HG02571 (cell line): Measurements from ENCODE around the gene CHMP5.

ENCODE experiments used
- ATAC-seq: cut with Tn5 transposase; IDR thresholded peaks from one replicate; pipeline ENCODE4 v1.9.1; 2021; ENCODE audit warnings: mild to moderate bottlenecking, moderate library complexity; ENCODE audit not compliant: unreplicated experiment

The CHMP5 gene

GRCh38 chr9:33273266-33273971 is 8.6 kb downstream of the CHMP5 start:
- ATAC-seq: no peak

GRCh38 chr9:33273972-33274328 is 9.1 kb downstream of the CHMP5 start:
- no peak for ATAC-seq

GRCh38 chr9:33277484-33277883 is 12.6 kb downstream of the CHMP5 start:
- ATAC-seq: no peak

GRCh38 chr9:33285502-33285901 is 20.7 kb downstream of the CHMP5 start:
- no peak for ATAC-seq

- no peak for ATAC-seq
Measured at GRCh38 chr9:33287087-33287490, 22.2 kb downstream of the CHMP5 start.

GRCh38 chr9:33288235-33288634 is 23.4 kb downstream of the CHMP5 start:
- ATAC-seq: no peak

- no peak for ATAC-seq
Measured at GRCh38 chr9:33288828-33289483, 24.1 kb downstream of the CHMP5 start.

- ATAC-seq: no peak
Measured at GRCh38 chr9:33289496-33289895, 24.6 kb downstream of the CHMP5 start.

- peak; percentile 23 for ATAC-seq
Measured at GRCh38 chr9:33289936-33290246, 25.0 kb downstream of the CHMP5 start.

GRCh38 chr9:33290247-33291030 is 25.6 kb downstream of the CHMP5 start, which contains the start of gene NFX1:
TSS of gene NFX1 (plus strand) at chr9:33290516. CDS start at chr9:33290573, 57 bp downstream.
- ATAC-seq: peak; percentile 83

- no peak for ATAC-seq
Measured at GRCh38 chr9:33291031-33291397, 26.2 kb downstream of the CHMP5 start.

- no peak for ATAC-seq
Measured at GRCh38 chr9:33291901-33292300, 27.1 kb downstream of the CHMP5 start.

GRCh38 chr9:33293782-33294181 is 28.9 kb downstream of the CHMP5 start:
- no peak for ATAC-seq

- ATAC-seq: no peak
Measured at GRCh38 chr9:33294670-33295432, 30.0 kb downstream of the CHMP5 start.

GRCh38 chr9:33295571-33295970 is 30.7 kb downstream of the CHMP5 start:
- ATAC-seq: peak; percentile 32

- peak; percentile 89 for ATAC-seq
Measured at GRCh38 chr9:33297432-33297831, 32.6 kb downstream of the CHMP5 start.

- no peak for ATAC-seq
Measured at GRCh38 chr9:33300546-33300945, 35.7 kb downstream of the CHMP5 start.

- ATAC-seq: no peak
Measured at GRCh38 chr9:33304362-33304761, 39.5 kb downstream of the CHMP5 start.

GRCh38 chr9:33306037-33306436 is 41.2 kb downstream of the CHMP5 start:
- no peak for ATAC-seq

GRCh38 chr9:33307067-33307466 is 42.2 kb downstream of the CHMP5 start:
- ATAC-seq: no peak

- no peak for ATAC-seq
Measured at GRCh38 chr9:33309903-33310302, 45.1 kb downstream of the CHMP5 start.
